Tibial nerve (tissue), 4 donors: ENCODE measurements around the gene RBPJL. TPM values are rescaled to one million over a fixed set of nuclear protein-coding genes. Genes with fewer than 3 reads are reported as not detected.

Source experiments
- DNase-seq, 2 donors: peaks; one replicate each; pipeline ENCODE4 v3.0.0-alpha.2; 2019; ENCODE audit warnings: low spot score in 2 of 2
- H3K27ac ChIP-seq, 4 donors: fragments of 200-600 bp; sonication (generic) in 3 of 4; one replicate each; pipeline ENCODE4 v1.5.1; 2017 to 2019; ENCODE audit warnings: mild to moderate bottlenecking in 1 of 4
- H3K27me3 ChIP-seq, 2 donors: fragments of 200-600 bp; sonication (generic) in 1 of 2; one replicate each; pipeline versions ENCODE4 v1.5.1 to v1.6.0; 2017 to 2019
- H3K36me3 ChIP-seq, 3 donors: fragments of 200-600 bp; sonication (generic); one replicate each; pipeline ENCODE4 v1.5.1; 2018 to 2019
- H3K4me1 ChIP-seq, 4 donors: fragments of 200-600 bp; sonication (generic) in 3 of 4; one replicate each; pipeline ENCODE4 v1.5.1; 2017 to 2019
- H3K4me3 ChIP-seq, 4 donors: fragments of 200-600 bp; sonication (generic) in 3 of 4; one replicate each; pipeline ENCODE4 v1.5.1; 2017 to 2019; ENCODE audit warnings: mild to moderate bottlenecking in 1 of 4, moderate library complexity in 1 of 4
- H3K9me3 ChIP-seq, 4 donors: fragments of 200-600 bp; sonication (generic) in 3 of 4; one replicate each; pipeline ENCODE4 v1.5.1; 2017 to 2019
- CTCF ChIP-seq, 5 experiments: fragments of 200-600 bp in 3 of 5; fragments of 450-650 bp in 2 of 5; sonication (generic) in 3 of 5; IDR thresholded peaks; one replicate each; pipeline ENCODE4 v1.5.1; 2016 to 2019; ENCODE audit warnings: antibody characterized with exemption in 5 of 5, mild to moderate bottlenecking in 3 of 5, moderate library complexity in 2 of 5
- EP300 ChIP-seq, 2 donors: sonication (generic); formaldehyde crosslinking; IDR thresholded peaks; one replicate each; pipeline ENCODE4 v1.6.1; 2017; ENCODE audit warnings: antibody characterized with exemption in 2 of 2, mild to moderate bottlenecking in 1 of 2
- POLR2A ChIP-seq, 2 donors: fragments of 450-650 bp; IDR thresholded peaks; one replicate each; pipeline ENCODE4 v1.6.1; 2017; ENCODE audit warnings: antibody characterized with exemption in 2 of 2, mild to moderate bottlenecking in 2 of 2, moderate library complexity in 2 of 2
- WGBS, 2 donors: methylation state at CpG; one replicate each; pipeline ENCODE4 v1.1.5; 2018; 5-methylcytosine and 5-hydroxymethylcytosine counted together
- total RNA-seq, 4 donors: library from RNA; depleted of rRNA; stranded (reverse); fragments of >200 nt; gene quantifications; one replicate each; pipeline ENCODE4 v1.1.0, GENCODE V29; 2016

RBPJL gene
- total RNA-seq, 4 donors from 2014 or later: 0.44 TPM; not detected in 3

- Histone ChIP-seq H3K36me3 (no peaks in the 10 kb centered on the region), H3K9me3 (no peaks in the 10 kb centered on the region), H3K4me3 (no peak overlapping the region), H3K27me3 (no peaks in the 10 kb centered on the region), H3K4me1 (no peaks in the 10 kb centered on the region), H3K27ac (no peak overlapping the region)
- no peak for DNase-seq
- TF ChIP-seq EP300 (IDR thresholded peaks at IDR 0.05): no peak
- no peak for TF ChIP-seq POLR2A (IDR thresholded peaks at IDR 0.05)
- TF ChIP-seq CTCF (IDR thresholded peaks at IDR 0.05): no peak
- 79 to 85% methylated on average over 3 of the region's 3 CpGs for WGBS, 2 donors
These were observed 31.3 kb upstream of the RBPJL start for GRCh38 chr20:45275338-45275737.

GRCh38 chr20:45279992-45280391, 26.6 kb upstream of the RBPJL start:
- 67 to 86% methylated on average over 1 of the region's 1 CpG for WGBS, 2 donors
- Histone ChIP-seq H3K36me3 (no peaks in the 10 kb centered on the region), H3K4me1 (no peaks in the 10 kb centered on the region), H3K4me3 (no peak overlapping the region), H3K9me3 (no peaks in the 10 kb centered on the region), H3K27me3 (peaks cover 0 to 6% of the 10 kb centered on the region in 2 donors), H3K27ac (no peak overlapping the region)
- TF ChIP-seq CTCF (IDR thresholded peaks at IDR 0.05) (no peak), EP300 (IDR thresholded peaks at IDR 0.05) (no peak), POLR2A (IDR thresholded peaks at IDR 0.05) (no peak)
- DNase-seq: no peak

GRCh38 chr20:45282700-45283550, 23.7 kb upstream of the RBPJL start:
- H3K36me3 ChIP-seq: no peaks in the 10 kb centered on the region
- H3K27ac ChIP-seq: no peak overlapping the region
- TF ChIP-seq POLR2A (IDR thresholded peaks at IDR 0.05): no peak
- no peak for TF ChIP-seq EP300 (IDR thresholded peaks at IDR 0.05)
- TF ChIP-seq CTCF (IDR thresholded peaks at IDR 0.05): no peak
- no peak overlapping the region for H3K4me3 ChIP-seq
- peaks cover 0 to 6% of the 10 kb centered on the region in 2 donors for H3K27me3 ChIP-seq
- WGBS, 2 donors: 62 to 74% methylated on average over 7 of the region's 7 CpGs
- no peak for DNase-seq
- no peaks in the 10 kb centered on the region for H3K4me1 ChIP-seq
- H3K9me3 ChIP-seq: no peaks in the 10 kb centered on the region

- TF ChIP-seq POLR2A (IDR thresholded peaks at IDR 0.05) (no peak), EP300 (IDR thresholded peaks at IDR 0.05) (no peak), CTCF (IDR thresholded peaks at IDR 0.05) (no peak)
- no peaks in the 10 kb centered on the region for H3K9me3 ChIP-seq
- no peak for DNase-seq
- WGBS, 2 donors: 47 to 62% methylated on average over 4 of the region's 4 CpGs
- H3K27ac ChIP-seq: no peak overlapping the region
- H3K4me1 ChIP-seq: no peaks in the 10 kb centered on the region
- H3K36me3 ChIP-seq: no peaks in the 10 kb centered on the region
- peaks cover 0 to 6% of the 10 kb centered on the region in 2 donors for H3K27me3 ChIP-seq
- H3K4me3 ChIP-seq: no peak overlapping the region
These were observed 23.0 kb upstream of the RBPJL start for GRCh38 chr20:45283551-45284057.

GRCh38 chr20:45288376-45288775, 18.3 kb upstream of the RBPJL start:
- no peak for DNase-seq
- Histone ChIP-seq H3K4me3 (no peak overlapping the region), H3K4me1 (peaks cover 0 to 26% (median 4%) of the 10 kb centered on the region in 4 donors), H3K27me3 (no peaks in the 10 kb centered on the region), H3K9me3 (no peaks in the 10 kb centered on the region), H3K27ac (no peak overlapping the region), H3K36me3 (no peaks in the 10 kb centered on the region)
- 80% methylated on average over 4 of the region's 4 CpGs for WGBS, 2 donors
- TF ChIP-seq CTCF (IDR thresholded peaks at IDR 0.05) (no peak), POLR2A (IDR thresholded peaks at IDR 0.05) (no peak), EP300 (IDR thresholded peaks at IDR 0.05) (no peak)
